Measurements from ENCODE around the gene SIRPA. TPM values are rescaled to one million over a fixed set of nuclear protein-coding genes. Genes with fewer than 3 reads are reported as not detected.

The SIRPA gene
- total RNA-seq, 1 donor, result 12.2 TPM

- peak; percentile 99 for DNase-seq (ENCODE audit: low read depth)
- TF ChIP-seq, protein P1, sequence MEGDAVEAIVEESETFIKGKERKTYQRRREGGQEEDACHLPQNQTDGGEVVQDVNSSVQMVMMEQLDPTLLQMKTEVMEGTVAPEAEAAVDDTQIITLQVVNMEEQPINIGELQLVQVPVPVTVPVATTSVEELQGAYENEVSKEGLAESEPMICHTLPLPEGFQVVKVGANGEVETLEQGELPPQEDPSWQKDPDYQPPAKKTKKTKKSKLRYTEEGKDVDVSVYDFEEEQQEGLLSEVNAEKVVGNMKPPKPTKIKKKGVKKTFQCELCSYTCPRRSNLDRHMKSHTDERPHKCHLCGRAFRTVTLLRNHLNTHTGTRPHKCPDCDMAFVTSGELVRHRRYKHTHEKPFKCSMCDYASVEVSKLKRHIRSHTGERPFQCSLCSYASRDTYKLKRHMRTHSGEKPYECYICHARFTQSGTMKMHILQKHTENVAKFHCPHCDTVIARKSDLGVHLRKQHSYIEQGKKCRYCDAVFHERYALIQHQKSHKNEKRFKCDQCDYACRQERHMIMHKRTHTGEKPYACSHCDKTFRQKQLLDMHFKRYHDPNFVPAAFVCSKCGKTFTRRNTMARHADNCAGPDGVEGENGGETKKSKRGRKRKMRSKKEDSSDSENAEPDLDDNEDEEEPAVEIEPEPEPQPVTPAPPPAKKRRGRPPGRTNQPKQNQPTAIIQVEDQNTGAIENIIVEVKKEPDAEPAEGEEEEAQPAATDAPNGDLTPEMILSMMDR (IDR thresholded peaks at IDR 0.05; ENCODE audit: insufficient read depth, low read length), result no peak
- no peak overlapping the region for H3K4me3 ChIP-seq (ENCODE audit: low read depth, low read length)
Observed at GRCh38 chr20:1934156-1934555, 38.9 kb downstream of the SIRPA start.

- peak; percentile 98 for DNase-seq (ENCODE audit: low read depth)
- H3K4me3 ChIP-seq (ENCODE audit: low read depth, low read length), result no peak overlapping the region
- TF ChIP-seq, protein P1 (IDR thresholded peaks at IDR 0.05; ENCODE audit: insufficient read depth, low read length), result no peak
Observed at GRCh38 chr20:1934721-1935573, 39.7 kb downstream of the SIRPA start.

DNA sequence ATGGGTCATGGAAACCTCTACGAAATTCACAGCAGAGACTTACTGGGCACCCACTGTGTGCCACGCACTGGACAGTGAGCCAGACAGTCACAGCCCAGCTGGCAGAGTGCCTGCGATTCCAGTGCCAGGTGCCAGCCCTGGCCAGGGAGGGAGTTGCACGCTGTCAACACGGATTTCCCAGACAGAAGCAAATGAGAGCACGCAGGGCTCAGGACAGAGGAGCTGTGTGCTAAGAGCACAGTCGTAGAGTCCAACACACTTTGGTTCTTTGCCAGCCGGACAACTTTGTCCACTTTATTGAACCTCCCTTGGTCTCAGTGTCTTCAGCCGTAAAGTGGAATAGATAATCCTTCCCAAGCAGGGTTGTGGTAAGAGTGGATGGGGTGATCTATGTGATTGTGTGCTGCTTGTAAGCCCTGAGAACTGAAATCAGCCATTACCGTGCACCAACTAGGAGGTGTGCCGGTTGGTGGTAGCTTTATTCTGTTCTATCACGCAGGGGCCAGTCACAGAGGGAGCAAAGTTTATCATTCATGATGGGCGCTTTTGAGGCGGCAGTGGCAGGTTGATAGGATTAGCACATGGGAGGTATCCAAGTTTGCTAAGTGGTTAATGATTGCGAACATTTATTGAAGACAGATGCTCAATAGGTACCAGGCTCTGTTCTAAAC, 40.6 kb downstream of the SIRPA start:
- DNase-seq (ENCODE audit: low read depth), result no peak
- TF ChIP-seq, protein P1 (IDR thresholded peaks at IDR 0.05; ENCODE audit: insufficient read depth, low read length), result no peak
- H3K4me3 ChIP-seq (ENCODE audit: low read depth, low read length), result no peak overlapping the region

DNA sequence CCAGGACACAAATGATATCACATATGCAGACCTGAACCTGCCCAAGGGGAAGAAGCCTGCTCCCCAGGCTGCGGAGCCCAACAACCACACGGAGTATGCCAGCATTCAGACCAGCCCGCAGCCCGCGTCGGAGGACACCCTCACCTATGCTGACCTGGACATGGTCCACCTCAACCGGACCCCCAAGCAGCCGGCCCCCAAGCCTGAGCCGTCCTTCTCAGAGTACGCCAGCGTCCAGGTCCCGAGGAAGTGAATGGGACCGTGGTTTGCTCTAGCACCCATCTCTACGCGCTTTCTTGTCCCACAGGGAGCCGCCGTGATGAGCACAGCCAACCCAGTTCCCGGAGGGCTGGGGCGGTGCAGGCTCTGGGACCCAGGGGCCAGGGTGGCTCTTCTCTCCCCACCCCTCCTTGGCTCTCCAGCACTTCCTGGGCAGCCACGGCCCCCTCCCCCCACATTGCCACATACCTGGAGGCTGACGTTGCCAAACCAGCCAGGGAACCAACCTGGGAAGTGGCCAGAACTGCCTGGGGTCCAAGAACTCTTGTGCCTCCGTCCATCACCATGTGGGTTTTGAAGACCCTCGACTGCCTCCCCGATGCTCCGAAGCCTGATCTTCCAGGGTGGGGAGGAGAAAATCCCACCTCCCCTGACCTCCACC, 42.2 kb downstream of the SIRPA start:
- DNase-seq (ENCODE audit: low read depth), result no peak
- no peak overlapping the region for H3K4me3 ChIP-seq (ENCODE audit: low read depth, low read length)
- TF ChIP-seq, protein P1 (IDR thresholded peaks at IDR 0.05; ENCODE audit: insufficient read depth, low read length), result no peak

DNA sequence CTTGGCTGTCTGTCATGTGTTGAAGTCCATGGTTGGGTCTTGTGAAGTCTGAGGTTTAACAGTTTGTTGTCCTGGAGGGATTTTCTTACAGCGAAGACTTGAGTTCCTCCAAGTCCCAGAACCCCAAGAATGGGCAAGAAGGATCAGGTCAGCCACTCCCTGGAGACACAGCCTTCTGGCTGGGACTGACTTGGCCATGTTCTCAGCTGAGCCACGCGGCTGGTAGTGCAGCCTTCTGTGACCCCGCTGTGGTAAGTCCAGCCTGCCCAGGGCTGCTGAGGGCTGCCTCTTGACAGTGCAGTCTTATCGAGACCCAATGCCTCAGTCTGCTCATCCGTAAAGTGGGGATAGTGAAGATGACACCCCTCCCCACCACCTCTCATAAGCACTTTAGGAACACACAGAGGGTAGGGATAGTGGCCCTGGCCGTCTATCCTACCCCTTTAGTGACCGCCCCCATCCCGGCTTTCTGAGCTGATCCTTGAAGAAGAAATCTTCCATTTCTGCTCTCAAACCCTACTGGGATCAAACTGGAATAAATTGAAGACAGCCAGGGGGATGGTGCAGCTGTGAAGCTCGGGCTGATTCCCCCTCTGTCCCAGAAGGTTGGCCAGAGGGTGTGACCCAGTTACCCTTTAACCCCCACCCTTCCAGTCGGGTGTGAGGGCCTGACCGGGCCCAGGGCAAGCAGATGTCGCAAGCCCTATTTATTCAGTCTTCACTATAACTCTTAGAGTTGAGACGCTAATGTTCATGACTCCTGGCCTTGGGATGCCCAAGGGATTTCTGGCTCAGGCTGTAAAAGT, 43.5 kb downstream of the SIRPA start:
- no peak for DNase-seq (ENCODE audit: low read depth)
- no peak overlapping the region for H3K4me3 ChIP-seq (ENCODE audit: low read depth, low read length)
- TF ChIP-seq, protein P1 (IDR thresholded peaks at IDR 0.05; ENCODE audit: insufficient read depth, low read length), result no peak

DNA sequence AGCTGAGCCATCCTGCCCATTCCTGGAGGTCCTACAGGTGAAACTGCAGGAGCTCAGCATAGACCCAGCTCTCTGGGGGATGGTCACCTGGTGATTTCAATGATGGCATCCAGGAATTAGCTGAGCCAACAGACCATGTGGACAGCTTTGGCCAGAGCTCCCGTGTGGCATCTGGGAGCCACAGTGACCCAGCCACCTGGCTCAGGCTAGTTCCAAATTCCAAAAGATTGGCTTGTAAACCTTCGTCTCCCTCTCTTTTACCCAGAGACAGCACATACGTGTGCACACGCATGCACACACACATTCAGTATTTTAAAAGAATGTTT, 44.0 kb downstream of the SIRPA start:
- no peak for DNase-seq (ENCODE audit: low read depth)
- H3K4me3 ChIP-seq (ENCODE audit: low read depth, low read length), result no peak overlapping the region
- TF ChIP-seq, protein P1 (IDR thresholded peaks at IDR 0.05; ENCODE audit: insufficient read depth, low read length), result no peak

All from fibroblast of the aortic adventitia (primary cell).